OCI-LY1 (cell line): ENCODE data around the gene BCCIP.

Experiments used
- CTCF ChIP-seq: fragments of 200-600 bp; sonication (generic), shearing (Covaris generic); IDR thresholded peaks from 2 replicates; pipeline ENCODE4 v1.5.1; 2017; ENCODE audit warnings: mild to moderate bottlenecking, antibody characterized with exemption, low read length, moderate library complexity, mixed read lengths
- EZH2 ChIP-seq: fragments of 200-600 bp; sonication (generic), shearing (Covaris generic); IDR thresholded peaks from 2 replicates; pipeline ENCODE4 v1.8.0; 2017; ENCODE audit warnings: borderline replicate concordance, mixed run types, mild to moderate bottlenecking, antibody characterized with exemption, low read length, moderate library complexity, mixed read lengths

- TF ChIP-seq CTCF (no peak), EZH2 (no peak)
These were observed 22.3 kb downstream of the BCCIP start for GRCh38 chr10:125845617-125846016.
